GM12872 (cell line): ENCODE results near the gene CADM2.

Experiments used
- TF ChIP-seq, protein P1 (sequence below): IDR thresholded peaks from 3 replicates; pipeline ENCODE4 v1.5.1; 2011; ENCODE audit warnings: low read depth, mild to moderate bottlenecking, low read length, moderate library complexity; ENCODE audit not compliant: insufficient read depth

The CADM2 gene

DNA sequence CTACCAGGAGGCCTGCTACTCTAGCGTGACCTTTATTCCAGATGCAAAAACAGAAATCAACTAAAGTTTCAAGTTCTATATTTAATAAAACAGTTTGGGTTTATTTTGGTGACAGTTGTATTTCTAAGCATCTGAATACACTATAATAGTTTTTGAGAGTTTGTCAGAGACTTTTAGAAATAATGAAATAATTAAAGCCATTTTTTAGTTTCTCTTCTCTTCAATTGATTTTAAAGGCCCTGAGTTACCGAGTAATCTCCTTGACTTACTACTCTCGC is 523.4 kb downstream of the CADM2 start:
- TF ChIP-seq, protein P1, sequence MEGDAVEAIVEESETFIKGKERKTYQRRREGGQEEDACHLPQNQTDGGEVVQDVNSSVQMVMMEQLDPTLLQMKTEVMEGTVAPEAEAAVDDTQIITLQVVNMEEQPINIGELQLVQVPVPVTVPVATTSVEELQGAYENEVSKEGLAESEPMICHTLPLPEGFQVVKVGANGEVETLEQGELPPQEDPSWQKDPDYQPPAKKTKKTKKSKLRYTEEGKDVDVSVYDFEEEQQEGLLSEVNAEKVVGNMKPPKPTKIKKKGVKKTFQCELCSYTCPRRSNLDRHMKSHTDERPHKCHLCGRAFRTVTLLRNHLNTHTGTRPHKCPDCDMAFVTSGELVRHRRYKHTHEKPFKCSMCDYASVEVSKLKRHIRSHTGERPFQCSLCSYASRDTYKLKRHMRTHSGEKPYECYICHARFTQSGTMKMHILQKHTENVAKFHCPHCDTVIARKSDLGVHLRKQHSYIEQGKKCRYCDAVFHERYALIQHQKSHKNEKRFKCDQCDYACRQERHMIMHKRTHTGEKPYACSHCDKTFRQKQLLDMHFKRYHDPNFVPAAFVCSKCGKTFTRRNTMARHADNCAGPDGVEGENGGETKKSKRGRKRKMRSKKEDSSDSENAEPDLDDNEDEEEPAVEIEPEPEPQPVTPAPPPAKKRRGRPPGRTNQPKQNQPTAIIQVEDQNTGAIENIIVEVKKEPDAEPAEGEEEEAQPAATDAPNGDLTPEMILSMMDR: no peak

DNA sequence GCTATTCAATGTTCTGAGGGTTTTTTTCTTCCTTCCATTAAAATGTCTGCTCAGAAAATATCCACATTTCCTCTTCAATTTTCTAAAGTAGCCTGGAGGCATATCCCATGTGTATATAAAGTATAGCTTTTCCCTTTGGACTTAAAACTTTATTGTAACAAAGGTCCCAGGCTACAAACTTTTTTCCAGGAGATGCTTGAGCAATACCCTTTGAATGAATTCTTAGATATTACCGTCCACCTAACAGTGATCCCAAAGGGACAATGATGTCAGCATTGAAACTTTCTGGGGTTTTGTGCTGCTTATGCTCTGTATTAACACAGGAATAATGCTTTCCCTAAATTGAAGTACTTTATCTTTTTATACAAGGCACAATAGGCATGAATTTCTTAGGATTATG is 525.2 kb downstream of the CADM2 start:
- TF ChIP-seq, protein P1: no peak

GRCh38 chr3:85487375-85487774 is 528.6 kb downstream of the CADM2 start:
- TF ChIP-seq, protein P1: no peak

DNA sequence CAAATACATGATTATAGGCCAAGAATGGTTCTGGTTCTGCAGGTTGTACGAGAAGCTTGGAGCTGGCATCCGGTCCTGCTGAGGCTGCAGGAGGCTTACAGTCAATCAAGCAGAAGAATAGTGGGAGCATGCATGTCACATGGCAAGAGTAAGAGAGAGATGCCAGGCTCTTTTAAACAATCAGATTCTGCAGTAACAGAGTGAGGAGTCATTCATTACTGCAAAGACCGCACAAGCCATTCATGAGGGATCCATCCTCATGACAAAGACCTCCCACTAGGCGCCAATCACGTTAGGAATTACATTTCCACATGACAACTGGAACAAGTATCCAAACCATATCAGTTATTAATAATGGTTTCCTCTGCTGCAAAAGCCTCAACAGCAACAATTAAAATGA is 536.8 kb downstream of the CADM2 start:
- TF ChIP-seq, protein P1: no peak

GRCh38 chr3:85498177-85498576 is 539.4 kb downstream of the CADM2 start:
- TF ChIP-seq, protein P1: no peak

DNA sequence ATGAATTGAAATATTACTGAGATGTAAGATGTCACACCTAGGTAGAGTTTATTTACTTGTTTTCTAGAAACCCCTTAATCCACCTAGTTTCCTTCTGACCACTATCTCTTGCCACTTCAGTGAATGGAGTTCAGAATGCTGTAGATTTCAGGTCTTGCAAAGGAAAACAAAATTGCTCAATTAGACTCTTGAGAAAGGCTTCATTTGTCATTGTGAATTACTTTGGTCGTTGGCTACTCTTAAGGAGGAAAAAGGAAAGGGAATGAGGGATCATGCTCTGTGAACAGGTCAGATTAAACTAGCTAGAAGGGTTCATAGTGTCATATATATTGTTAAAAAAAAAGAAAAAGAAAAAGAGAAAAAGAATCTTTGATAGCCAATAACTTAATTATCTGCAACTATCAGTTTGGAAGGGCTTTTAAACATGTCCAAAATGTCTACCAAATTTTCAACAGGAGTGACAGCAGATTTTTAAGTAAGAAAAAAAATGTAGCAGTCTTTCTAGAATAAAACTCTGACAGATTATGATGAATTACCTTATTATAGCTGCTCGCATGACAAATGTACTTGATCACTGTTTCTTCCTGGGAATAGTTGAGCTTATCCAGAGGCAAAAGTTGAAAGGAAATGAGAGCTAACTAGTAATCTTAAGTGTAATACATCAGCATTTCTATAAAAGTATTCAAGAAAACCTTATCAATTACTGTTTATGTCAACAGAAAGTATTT is 543.5 kb downstream of the CADM2 start:
- TF ChIP-seq, protein P1: no peak

- TF ChIP-seq, protein P1: no peak
Observed at GRCh38 chr3:85508659-85509058, 549.9 kb downstream of the CADM2 start.
